A549 (cell line): ENCODE results near the gene ZNF341. TPM values are rescaled to one million over a fixed set of nuclear protein-coding genes. Genes with fewer than 3 reads are reported as not detected.

ENCODE experiments used
- ATAC-seq, 2 experiments: fragments of 200-7000 bp in 1 of 2; fragments of >200 bp in 1 of 2; cut with Nextera tagmentation in 1 of 2; cut with Tn5 transposase in 1 of 2; 3 replicates each; pipeline versions ENCODE4 v1.8.0 to v1.9.1; 2018 to 2020; ENCODE audit warnings: mild to moderate bottlenecking in 1 of 2, moderate library complexity in 1 of 2
- CTCF ChIA-PET: fragments of 300-600 bp; sonication (Branson Sonifier 250); formaldehyde crosslinking; extraction: SDS; loops from one replicate; lab custom pipeline; 2021; ENCODE audit warnings: antibody characterized with exemption, inconsistent platforms; lab: Yijun Ruan, JAX
- POLR2A ChIA-PET: fragments of 350-600 bp; formaldehyde crosslinking; extraction: SDS; loops from one replicate; lab custom pipeline; 2021; ENCODE audit warnings: antibody characterized with exemption, inconsistent platforms; lab: Yijun Ruan, JAX
- DNase-seq, 2 experiments: peaks; one replicate each; pipeline versions ENCODE4 v3.0.0 to v3.0.0-alpha.2; 2011 to 2016; ENCODE audit warnings: low read depth in 1 of 2, low spot score in 1 of 2
- FAIRE-seq: peaks from 2 replicates; lab custom pipeline; 2011; peaks lifted over from hg19 to GRCh38; lab: Jason Lieb, UNC
- H3K27ac ChIP-seq, 2 experiments: fragments of >200 bp; sonication (Bioruptor Twin); formaldehyde crosslinking; 3 replicates each; pipeline ENCODE4 v1.5.1; 2016 to 2017
- H3K4me1 ChIP-seq: fragments of >200 bp; sonication (Bioruptor Twin); formaldehyde crosslinking; 3 replicates; pipeline ENCODE4 v1.6.1; 2016
- H3K4me2 ChIP-seq: fragments of >200 bp; sonication (Bioruptor Twin); formaldehyde crosslinking; 3 replicates; pipeline ENCODE4 v1.6.1; 2016
- H3K4me3 ChIP-seq: fragments of >200 bp; sonication (Bioruptor Twin); formaldehyde crosslinking; 3 replicates; pipeline ENCODE4 v1.5.1; 2016
- H3K9me3 ChIP-seq: fragments of >200 bp; sonication (Bioruptor Twin); formaldehyde crosslinking; 3 replicates; pipeline ENCODE4 v1.6.1; 2016
- ATOH8 ChIP-seq: fragments of 250-450 bp; sonication (Bioruptor Pico); IDR thresholded peaks from 2 replicates; pipeline ENCODE4 v1.5.0; 2020; ENCODE audit warnings: low read depth, mild to moderate bottlenecking, moderate library complexity
- CBX2 ChIP-seq: fragments of 200-600 bp; sonication (generic); IDR thresholded peaks from 2 replicates; pipeline ENCODE4 v1.6.1; 2016; ENCODE audit warnings: low read depth, mild to moderate bottlenecking, borderline replicate concordance
- CBX8 ChIP-seq: fragments of 200-600 bp; sonication (generic); IDR thresholded peaks from 2 replicates; pipeline ENCODE4 v1.6.1; 2016
- E2F6 ChIP-seq: IDR thresholded peaks from 2 replicates; pipeline ENCODE4 v1.6.1; 2012; ENCODE audit warnings: low read depth, borderline replicate concordance
- EHMT2 ChIP-seq: fragments of 200-600 bp; sonication (generic); IDR thresholded peaks from 2 replicates; pipeline ENCODE4 v1.6.1; 2016; ENCODE audit warnings: antibody characterized with exemption, low read depth, mild to moderate bottlenecking, moderate library complexity
- EP300 ChIP-seq, 2 experiments: fragments of >200 bp; sonication (Bioruptor Twin); formaldehyde crosslinking; IDR thresholded peaks; 2 replicates in 1 of 2; 3 replicates in 1 of 2; pipeline ENCODE4 v1.6.1; 2016 to 2017
- ESRRA ChIP-seq: fragments of 150-350 bp; IDR thresholded peaks from 2 replicates; pipeline ENCODE4 v1.6.1; 2014; ENCODE audit warnings: mild to moderate bottlenecking, low read length, borderline replicate concordance
- FOXS1 ChIP-seq: fragments of 250-450 bp; sonication (Bioruptor Pico); IDR thresholded peaks from 2 replicates; pipeline ENCODE4 v1.5.0; 2020; ENCODE audit warnings: mild to moderate bottlenecking, moderate library complexity
- GATA3 ChIP-seq: IDR thresholded peaks from 2 replicates; pipeline ENCODE4 v1.6.1; 2012; ENCODE audit warnings: borderline replicate concordance
- HEYL ChIP-seq: fragments of 250-450 bp; sonication (Bioruptor Pico); IDR thresholded peaks from 2 replicates; pipeline ENCODE4 v1.8.0; 2021; ENCODE audit warnings: mild to moderate bottlenecking, moderate library complexity
- HOXA7 ChIP-seq: fragments of 250-450 bp; sonication (Bioruptor Pico); IDR thresholded peaks from 2 replicates; pipeline ENCODE4 v1.5.0; 2020; ENCODE audit warnings: mild to moderate bottlenecking, moderate library complexity
- HOXB5 ChIP-seq: fragments of 250-450 bp; sonication (Bioruptor Pico); IDR thresholded peaks from 2 replicates; pipeline ENCODE4 v1.5.0; 2020; ENCODE audit warnings: mild to moderate bottlenecking, moderate library complexity
- KDM5A ChIP-seq: fragments of 200-600 bp; sonication (generic); IDR thresholded peaks from 2 replicates; pipeline ENCODE4 v1.6.1; 2016; ENCODE audit warnings: antibody characterized with exemption, mild to moderate bottlenecking
- MAX ChIP-seq: IDR thresholded peaks from 2 replicates; pipeline ENCODE4 v1.6.1; 2012
- MYC ChIP-seq: IDR thresholded peaks from 2 replicates; pipeline ENCODE4 v1.6.1; 2012; ENCODE audit warnings: mild to moderate bottlenecking, inconsistent platforms, low read length, improper control_type of control experiment, borderline replicate concordance
- NPAS2 ChIP-seq: fragments of 250-450 bp; sonication (Bioruptor Pico); IDR thresholded peaks from 2 replicates; pipeline ENCODE4 v1.8.0; 2022; ENCODE audit warnings: mild to moderate bottlenecking, moderate library complexity, borderline replicate concordance
- NR3C1 ChIP-seq: fragments of >200 bp; sonication (Bioruptor Twin); formaldehyde crosslinking; IDR thresholded peaks from 3 replicates; pipeline ENCODE4 v1.6.1; 2017
- POLR2A ChIP-seq: IDR thresholded peaks from 2 replicates; pipeline ENCODE4 v1.6.1; 2012; ENCODE audit warnings: mild to moderate bottlenecking, low read length
- RAD21 ChIP-seq, 2 experiments: fragments of >200 bp in 1 of 2; sonication (Bioruptor Twin) in 1 of 2; formaldehyde crosslinking in 1 of 2; IDR thresholded peaks in 1 of 2; conservative IDR thresholded peaks in 1 of 2; 2 replicates in 1 of 2; 3 replicates in 1 of 2; pipeline ENCODE4 v1.6.1; 2012 to 2018; ENCODE audit warnings: inconsistent platforms in 1 of 2
- RCOR1 ChIP-seq: fragments of 150-350 bp; IDR thresholded peaks from 2 replicates; pipeline ENCODE4 v1.6.1; 2014; ENCODE audit warnings: antibody characterized with exemption, low read length, low read depth
- REST ChIP-seq: fragments of 200-600 bp; sonication (generic); IDR thresholded peaks from 2 replicates; pipeline ENCODE4 v1.6.1; 2016; ENCODE audit warnings: antibody characterized with exemption, mild to moderate bottlenecking, moderate library complexity
- RFX5 ChIP-seq: fragments of 450-650 bp; IDR thresholded peaks from 2 replicates; pipeline ENCODE4 v1.7.1; 2014; ENCODE audit warnings: antibody characterized with exemption, mild to moderate bottlenecking, moderate library complexity
- SMC3 ChIP-seq: fragments of >200 bp; sonication (Bioruptor Twin); formaldehyde crosslinking; IDR thresholded peaks from 3 replicates; pipeline ENCODE4 v1.6.1; 2018; ENCODE audit warnings: inconsistent platforms
- TFCP2L1 ChIP-seq: fragments of 250-450 bp; sonication (Bioruptor Pico); IDR thresholded peaks from 2 replicates; pipeline ENCODE4 v1.5.0; 2021; ENCODE audit warnings: mild to moderate bottlenecking
- TP53 ChIP-seq: fragments of 250-450 bp; sonication (Bioruptor Pico); IDR thresholded peaks from 2 replicates; pipeline ENCODE4 v1.5.0; 2021; ENCODE audit warnings: mild to moderate bottlenecking, moderate library complexity
- ZC3H11A ChIP-seq: fragments of 450-650 bp; IDR thresholded peaks from 2 replicates; pipeline ENCODE4 v1.6.1; 2014; ENCODE audit warnings: antibody characterized with exemption, mild to moderate bottlenecking
- WGBS: methylation state at CpG from one replicate; pipeline ENCODE4 v1.1.6; 2017; ENCODE audit errors: missing lambda C conversion rate; 5-methylcytosine and 5-hydroxymethylcytosine counted together
- polyA plus RNA-seq, 4 experiments: library from polyadenylated mRNA; depleted of rRNA in 3 of 4; stranded (reverse); fragments of >200 nt; fragmentation: RNase III in 1 of 4; extraction: RNeasy Plus Mini Kit Qiagen cat#74134 plus additional on column Dnase treatment in 1 of 4; gene quantifications; 2 replicates in 3 of 4; 3 replicates in 1 of 4; pipeline ENCODE4 v1.2.3, GENCODE V29; 2011 to 2017
- TF ChIP-seq, protein P1 (sequence below): fragments of 450-650 bp; IDR thresholded peaks from 2 replicates; pipeline ENCODE4 v1.6.1; 2014; ENCODE audit warnings: antibody characterized with exemption
- TF ChIP-seq, protein P2 (sequence below): IDR thresholded peaks from 2 replicates; pipeline ENCODE4 v1.6.1; 2012
- TF ChIP-seq, protein P3 (sequence below): fragments of >200 bp; sonication (Bioruptor Twin); formaldehyde crosslinking; IDR thresholded peaks from 3 replicates; pipeline ENCODE4 v1.6.1; 2016
- TF ChIP-seq, protein P4 (sequence below): fragments of >200 bp; sonication (Bioruptor Twin); formaldehyde crosslinking; IDR thresholded peaks from 3 replicates; pipeline ENCODE4 v1.5.1; 2016

The ZNF341 gene
- polyA plus RNA-seq, 2 of the 4 experiments (the other 2 are of a cell fraction) = 2.1 to 4.1 TPM

GRCh38 chr20:33686100-33686983 is 45.5 kb upstream of the ZNF341 start, which contains the start of gene E2F1:
TSS of gene E2F1 (minus strand) at chr20:33686385. CDS start at chr20:33686264, 121 bp downstream.
- POLR2A ChIA-PET = interaction anchor here (1.1 to 1.3 kb wide), 2 partner anchors 23 kb away, joined by 3 to 4 read pairs; no protein-coding TSS in a partner anchor
- Histone ChIP-seq H3K4me1 (peaks cover 24% of the 10 kb centered on the region), H3K9me3 (no peaks in the 10 kb centered on the region), H3K4me2 (peak within 1 kb of the TSS; percentile 96), H3K4me3 (peak within 1 kb of the TSS; percentile 85), H3K27ac (peak within 1 kb of the TSS; percentile 77 to 93)
- FAIRE-seq (no peak), DNase-seq (peak; percentile 93 to 96), ATAC-seq (peak; percentile 91 to 96)
- WGBS = 9% methylated on average over 15 of the region's 101 CpGs
- CTCF ChIA-PET = interaction anchor here (1.0 to 1.8 kb wide), 5 partner anchors 11 to 383 kb away, joined by 3 to 8 read pairs (median 3); partner anchors contain the start of gene ZNF341
- TF ChIP-seq HOXB5 (CRISPR knock-in tag) (no peak), HEYL (CRISPR knock-in tag) (no peak), POLR2A (no peak), RFX5 (peak; percentile 48; the same call in 1 of the 2 replicates), REST (no peak), RAD21 (conservative IDR thresholded peaks at IDR 0.05 in 1 of 2, IDR thresholded peaks at IDR 0.05 in 1 of 2) (no peak), TP53 (CRISPR knock-in tag) (no peak), KDM5A (no peak), FOXS1 (no peak), ZC3H11A (no peak), EP300 (IDR thresholded peaks at IDR 0.05) (no peak), SMC3 (no peak), E2F6 (peak; percentile 90), CBX2 (no peak), MYC (0 out of 2 replicates have a peak, but pooled peaks have one; percentile 23), TFCP2L1 (CRISPR knock-in tag) (no peak), ATOH8 (CRISPR knock-in tag) (no peak), MAX (peak; percentile 91), RCOR1 (no peak), NR3C1 (no peak), GATA3 (no peak), NPAS2 (CRISPR knock-in tag) (no peak), CBX8 (no peak), ESRRA (no peak), EHMT2 (no peak), HOXA7 (no peak)
- TF ChIP-seq, protein P1, sequence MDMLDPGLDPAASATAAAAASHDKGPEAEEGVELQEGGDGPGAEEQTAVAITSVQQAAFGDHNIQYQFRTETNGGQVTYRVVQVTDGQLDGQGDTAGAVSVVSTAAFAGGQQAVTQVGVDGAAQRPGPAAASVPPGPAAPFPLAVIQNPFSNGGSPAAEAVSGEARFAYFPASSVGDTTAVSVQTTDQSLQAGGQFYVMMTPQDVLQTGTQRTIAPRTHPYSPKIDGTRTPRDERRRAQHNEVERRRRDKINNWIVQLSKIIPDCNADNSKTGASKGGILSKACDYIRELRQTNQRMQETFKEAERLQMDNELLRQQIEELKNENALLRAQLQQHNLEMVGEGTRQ = peak; percentile 40
- TF ChIP-seq, protein P2, sequence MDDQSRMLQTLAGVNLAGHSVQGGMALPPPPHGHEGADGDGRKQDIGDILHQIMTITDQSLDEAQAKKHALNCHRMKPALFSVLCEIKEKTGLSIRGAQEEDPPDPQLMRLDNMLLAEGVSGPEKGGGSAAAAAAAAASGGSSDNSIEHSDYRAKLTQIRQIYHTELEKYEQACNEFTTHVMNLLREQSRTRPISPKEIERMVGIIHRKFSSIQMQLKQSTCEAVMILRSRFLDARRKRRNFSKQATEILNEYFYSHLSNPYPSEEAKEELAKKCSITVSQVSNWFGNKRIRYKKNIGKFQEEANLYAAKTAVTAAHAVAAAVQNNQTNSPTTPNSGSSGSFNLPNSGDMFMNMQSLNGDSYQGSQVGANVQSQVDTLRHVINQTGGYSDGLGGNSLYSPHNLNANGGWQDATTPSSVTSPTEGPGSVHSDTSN = no peak
- TF ChIP-seq, protein P3, sequence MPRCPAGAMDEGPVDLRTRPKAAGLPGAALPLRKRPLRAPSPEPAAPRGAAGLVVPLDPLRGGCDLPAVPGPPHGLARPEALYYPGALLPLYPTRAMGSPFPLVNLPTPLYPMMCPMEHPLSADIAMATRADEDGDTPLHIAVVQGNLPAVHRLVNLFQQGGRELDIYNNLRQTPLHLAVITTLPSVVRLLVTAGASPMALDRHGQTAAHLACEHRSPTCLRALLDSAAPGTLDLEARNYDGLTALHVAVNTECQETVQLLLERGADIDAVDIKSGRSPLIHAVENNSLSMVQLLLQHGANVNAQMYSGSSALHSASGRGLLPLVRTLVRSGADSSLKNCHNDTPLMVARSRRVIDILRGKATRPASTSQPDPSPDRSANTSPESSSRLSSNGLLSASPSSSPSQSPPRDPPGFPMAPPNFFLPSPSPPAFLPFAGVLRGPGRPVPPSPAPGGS = 0 out of 3 replicates have a peak, but pooled peaks have one; percentile 47
- TF ChIP-seq, protein P4, sequence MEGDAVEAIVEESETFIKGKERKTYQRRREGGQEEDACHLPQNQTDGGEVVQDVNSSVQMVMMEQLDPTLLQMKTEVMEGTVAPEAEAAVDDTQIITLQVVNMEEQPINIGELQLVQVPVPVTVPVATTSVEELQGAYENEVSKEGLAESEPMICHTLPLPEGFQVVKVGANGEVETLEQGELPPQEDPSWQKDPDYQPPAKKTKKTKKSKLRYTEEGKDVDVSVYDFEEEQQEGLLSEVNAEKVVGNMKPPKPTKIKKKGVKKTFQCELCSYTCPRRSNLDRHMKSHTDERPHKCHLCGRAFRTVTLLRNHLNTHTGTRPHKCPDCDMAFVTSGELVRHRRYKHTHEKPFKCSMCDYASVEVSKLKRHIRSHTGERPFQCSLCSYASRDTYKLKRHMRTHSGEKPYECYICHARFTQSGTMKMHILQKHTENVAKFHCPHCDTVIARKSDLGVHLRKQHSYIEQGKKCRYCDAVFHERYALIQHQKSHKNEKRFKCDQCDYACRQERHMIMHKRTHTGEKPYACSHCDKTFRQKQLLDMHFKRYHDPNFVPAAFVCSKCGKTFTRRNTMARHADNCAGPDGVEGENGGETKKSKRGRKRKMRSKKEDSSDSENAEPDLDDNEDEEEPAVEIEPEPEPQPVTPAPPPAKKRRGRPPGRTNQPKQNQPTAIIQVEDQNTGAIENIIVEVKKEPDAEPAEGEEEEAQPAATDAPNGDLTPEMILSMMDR = no peak
